Omental fat pad (tissue), 4 donors: ENCODE data around the gene ARFGAP1. TPM values are rescaled to one million over a fixed set of nuclear protein-coding genes. Genes with fewer than 3 reads are reported as not detected.

Experiments
- ATAC-seq: fragments of 150-250 bp; one replicate; pipeline ENCODE4 v1.9.1; 2016; ENCODE audit warnings: mild to moderate bottlenecking, moderate library complexity; ENCODE audit not compliant: low FRiP score
- DNase-seq: peaks from one replicate; pipeline ENCODE4 v3.0.0-alpha.2; 2019; ENCODE audit warnings: low spot score
- CTCF ChIP-seq, 3 donors: fragments of 450-650 bp; IDR thresholded peaks; one replicate each; pipeline ENCODE4 v1.5.1; 2016 to 2017; ENCODE audit warnings: antibody characterized with exemption in 3 of 3, mild to moderate bottlenecking in 3 of 3, moderate library complexity in 2 of 3
- total RNA-seq, 4 donors: library from RNA; depleted of rRNA; stranded (reverse); fragments of >200 nt; gene quantifications; one replicate each; pipeline ENCODE4 v1.1.0, GENCODE V29; 2016

Gene ARFGAP1
- total RNA-seq, 4 donors from 2014 or later = 29.2 to 59.7 (median 41.3) TPM

- TF ChIP-seq CTCF (IDR thresholded peaks at IDR 0.05) = no peak
- DNase-seq (no peak), ATAC-seq (no peak)
These were observed 6.0 kb downstream of the ARFGAP1 start for GRCh38 chr20:63278661-63279060.

- no peak for ATAC-seq
- DNase-seq = no peak
- TF ChIP-seq CTCF (IDR thresholded peaks at IDR 0.05) = no peak
These were observed 7.3 kb downstream of the ARFGAP1 start for GRCh38 chr20:63279931-63280330.

- TF ChIP-seq CTCF (IDR thresholded peaks at IDR 0.05) = no peak
- ATAC-seq (no peak), DNase-seq (no peak)
These were observed 7.8 kb downstream of the ARFGAP1 start for GRCh38 chr20:63280371-63280770.

- no peak for DNase-seq
- TF ChIP-seq CTCF (IDR thresholded peaks at IDR 0.05) = no peak
- no peak for ATAC-seq
These were observed 8.4 kb downstream of the ARFGAP1 start for GRCh38 chr20:63280929-63281545.

GRCh38 chr20:63281742-63282665 lies 9.4 kb downstream of the ARFGAP1 start:
- no peak for TF ChIP-seq CTCF (IDR thresholded peaks at IDR 0.05)
- DNase-seq (no peak), ATAC-seq (no peak)

GRCh38 chr20:63282946-63283345 lies 10.3 kb downstream of the ARFGAP1 start:
- TF ChIP-seq CTCF (IDR thresholded peaks at IDR 0.05) = no peak
- DNase-seq = no peak
- no peak for ATAC-seq
